IgD-negative memory B cell (primary cell): ENCODE results near the gene B3GALT5. TPM values are rescaled to one million over a fixed set of nuclear protein-coding genes. Genes with fewer than 3 reads are reported as not detected.
A peak's percentile ranks its signal among the peaks of the same experiment; 100 is the strongest.

Experiments used
- H3K27ac Mint-ChIP-seq, 3 donors: one replicate each; pipeline ENCODE4 v1.8.0; 2020 to 2022; ENCODE audit warnings: mild to moderate bottlenecking in 3 of 3, mixed read lengths in 3 of 3, moderate library complexity in 1 of 3
- H3K27me3 Mint-ChIP-seq: one replicate; pipeline ENCODE4 v1.8.0; 2021; ENCODE audit warnings: mixed read lengths
- H3K36me3 Mint-ChIP-seq: one replicate; pipeline ENCODE4 v1.8.0; 2020; ENCODE audit warnings: mild to moderate bottlenecking, mixed read lengths
- H3K4me1 Mint-ChIP-seq, 3 donors: one replicate each; pipeline ENCODE4 v1.8.0; 2020 to 2022; ENCODE audit warnings: mixed read lengths in 3 of 3, mild to moderate bottlenecking in 1 of 3
- H3K4me3 Mint-ChIP-seq, 4 donors: one replicate each; pipeline ENCODE4 v1.8.0; 2020 to 2022; ENCODE audit warnings: mild to moderate bottlenecking in 4 of 4, mixed read lengths in 4 of 4, moderate library complexity in 3 of 4
- H3K9me3 Mint-ChIP-seq, 3 donors: one replicate each; pipeline ENCODE4 v1.8.0; 2020 to 2021; ENCODE audit warnings: mixed read lengths in 3 of 3, mild to moderate bottlenecking in 1 of 3
- polyA plus RNA-seq: library from polyadenylated mRNA; unstranded; fragments of 300-500 nt; fragmentation: Illumina TruSeq; gene quantifications from one replicate; pipeline ENCODE4 v1.2.3, GENCODE V29; 2021

The B3GALT5 gene
- polyA plus RNA-seq, 1 donor from 2014 or later = not detected

DNA sequence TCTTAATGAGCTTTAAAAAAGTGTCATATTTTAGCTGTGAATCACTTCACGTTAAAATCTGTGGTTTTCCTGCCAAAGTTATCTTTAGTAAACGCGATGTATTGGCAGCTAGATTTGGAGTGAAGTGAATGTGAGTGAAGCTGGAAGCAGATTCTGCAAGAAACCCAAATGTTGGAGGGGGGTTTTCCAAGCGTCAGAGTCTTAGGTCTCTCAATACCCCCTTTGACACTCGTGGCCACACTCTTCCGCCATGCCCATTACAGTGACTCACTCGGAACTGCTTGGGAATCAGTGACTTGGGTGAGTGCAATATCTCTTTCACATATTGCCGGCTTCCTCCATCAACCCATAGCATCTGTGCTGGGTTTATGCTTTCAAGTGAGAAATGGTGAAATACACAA is 17.5 kb downstream of the B3GALT5 start:
- H3K4me3 Mint-ChIP-seq = no peak overlapping the region
- H3K36me3 Mint-ChIP-seq = peaks cover 4% of the 10 kb centered on the region
- H3K9me3 Mint-ChIP-seq = peaks cover 3 to 8% (median 4%) of the 10 kb centered on the region in 3 donors
- H3K27ac Mint-ChIP-seq = no peak overlapping the region
- H3K4me1 Mint-ChIP-seq = no peaks in the 10 kb centered on the region
- H3K27me3 Mint-ChIP-seq = no peaks in the 10 kb centered on the region

DNA sequence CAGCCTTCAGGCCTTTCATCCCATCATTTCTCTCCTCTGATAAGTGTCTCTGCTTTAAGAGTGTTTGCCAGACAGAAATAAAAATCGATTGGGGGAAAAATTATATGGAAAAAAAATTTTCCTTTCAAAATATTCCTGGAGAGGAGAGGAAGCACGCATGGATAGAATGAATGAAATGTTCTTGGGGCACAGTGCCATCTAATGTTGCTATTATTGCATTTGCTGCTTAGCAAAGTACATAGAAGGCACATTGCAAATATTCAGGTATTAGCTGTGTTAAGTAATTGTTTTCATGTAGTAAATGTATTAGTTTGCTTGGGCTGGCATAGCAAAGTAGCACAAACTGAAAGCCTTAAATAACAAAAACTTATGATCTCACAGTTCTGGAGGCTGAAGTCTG is 18.1 kb downstream of the B3GALT5 start:
- Mint-ChIP-seq H3K27ac (no peak overlapping the region), H3K4me3 (peak overlapping the region in 1 of 4 donors; percentile 29), H3K27me3 (no peaks in the 10 kb centered on the region), H3K36me3 (peaks cover 4% of the 10 kb centered on the region), H3K4me1 (no peaks in the 10 kb centered on the region), H3K9me3 (peaks cover 3 to 10% (median 6%) of the 10 kb centered on the region in 3 donors)

DNA sequence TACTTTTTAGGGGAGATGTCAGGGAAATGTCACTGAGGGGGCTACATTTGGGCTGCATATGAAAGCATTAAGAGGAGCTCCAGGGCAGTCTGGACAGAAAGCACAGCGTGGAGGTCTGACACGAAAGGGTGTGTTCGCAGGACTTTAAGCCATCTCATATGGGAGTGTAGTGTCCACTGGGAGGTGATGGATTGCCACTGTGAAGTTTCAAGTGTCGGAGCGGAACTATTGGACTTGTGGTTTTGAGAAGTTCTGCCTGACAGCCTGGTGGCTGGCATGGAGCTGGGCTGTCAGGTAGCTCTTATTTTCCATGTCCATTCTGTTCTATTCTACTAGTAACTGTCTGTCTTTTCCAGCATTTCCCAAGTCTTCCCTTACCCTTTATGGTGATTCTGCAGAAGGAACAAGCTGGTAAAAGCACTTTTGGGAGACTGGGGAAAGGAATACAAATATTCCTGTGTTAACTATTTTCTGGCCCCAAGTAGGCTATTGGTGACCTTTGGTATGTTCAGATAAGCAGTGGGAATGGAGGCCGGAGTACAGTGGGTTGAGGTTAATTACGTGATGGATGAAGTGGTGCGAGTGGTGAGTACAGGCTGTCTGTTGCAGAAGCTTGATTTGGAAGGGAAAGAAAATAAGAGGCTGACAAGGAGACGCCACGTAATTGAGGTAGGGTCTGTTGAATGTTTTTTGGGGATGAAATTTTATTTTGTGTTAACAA is 19.3 kb downstream of the B3GALT5 start:
- peaks cover 3 to 7% (median 7%) of the 10 kb centered on the region in 3 donors for H3K9me3 Mint-ChIP-seq
- no peaks in the 10 kb centered on the region for H3K4me1 Mint-ChIP-seq
- H3K36me3 Mint-ChIP-seq = peaks cover 4% of the 10 kb centered on the region
- no peak overlapping the region for H3K4me3 Mint-ChIP-seq
- H3K27ac Mint-ChIP-seq = no peak overlapping the region
- H3K27me3 Mint-ChIP-seq = no peaks in the 10 kb centered on the region

DNA sequence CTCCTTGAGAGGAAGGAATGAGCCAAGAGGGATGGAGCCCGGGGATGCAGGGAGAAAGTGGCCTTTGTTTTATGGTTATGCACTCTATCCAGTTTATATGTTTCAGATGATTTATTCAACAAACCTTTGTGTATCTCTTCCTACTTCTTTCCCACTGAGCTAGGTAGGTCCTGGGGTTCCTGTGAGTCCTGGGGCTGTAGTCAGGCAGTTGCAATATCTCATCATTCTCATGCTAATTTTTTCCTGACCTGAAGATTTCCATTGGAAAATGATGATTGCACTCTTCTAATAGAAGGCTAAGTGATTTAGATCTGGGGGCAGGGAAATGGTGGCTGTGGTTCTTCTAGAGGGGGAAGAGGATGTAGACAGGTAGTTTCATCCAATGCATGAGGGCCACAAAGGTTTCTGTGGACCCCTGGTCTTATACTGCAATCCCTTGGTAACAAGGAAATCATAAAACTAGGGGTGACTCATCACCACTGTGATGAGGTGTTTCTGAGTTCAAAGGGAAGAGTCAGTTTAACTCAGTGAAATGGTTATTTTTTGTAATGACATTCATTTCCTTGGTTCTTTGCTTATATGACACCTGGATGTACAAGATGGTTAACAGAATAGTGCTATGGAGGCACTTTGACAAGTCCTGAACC is 20.2 kb downstream of the B3GALT5 start:
- Mint-ChIP-seq H3K27ac (no peak overlapping the region), H3K36me3 (peaks cover 1% of the 10 kb centered on the region), H3K4me3 (no peak overlapping the region), H3K4me1 (no peaks in the 10 kb centered on the region), H3K27me3 (peaks cover 2% of the 10 kb centered on the region), H3K9me3 (peaks cover 3 to 7% (median 6%) of the 10 kb centered on the region in 3 donors)

DNA sequence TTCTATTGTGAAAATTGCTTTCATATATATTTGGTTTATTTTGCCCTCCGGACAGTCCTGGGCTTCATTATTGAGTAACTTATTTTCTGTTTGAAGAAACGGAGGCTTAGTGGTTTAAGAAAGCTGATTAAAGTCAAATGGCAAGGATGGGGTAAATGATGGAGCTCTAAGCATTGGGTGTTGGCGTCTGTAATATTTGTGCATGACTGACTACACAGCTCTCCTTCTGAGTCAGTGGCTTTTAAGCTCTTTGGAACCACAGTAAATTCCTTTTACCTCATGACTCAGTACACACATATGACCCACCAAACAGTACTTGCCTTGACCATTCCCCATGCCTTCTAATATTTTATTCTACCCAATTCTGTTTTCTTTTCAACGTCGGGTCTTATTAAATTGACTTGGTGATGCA is 21.0 kb downstream of the B3GALT5 start:
- H3K27ac Mint-ChIP-seq = peak overlapping the region in 1 of 3 donors; percentile 14
- no peak overlapping the region for H3K4me3 Mint-ChIP-seq
- no peaks in the 10 kb centered on the region for H3K4me1 Mint-ChIP-seq
- peaks cover 5% of the 10 kb centered on the region for H3K27me3 Mint-ChIP-seq
- peaks cover 1% of the 10 kb centered on the region for H3K36me3 Mint-ChIP-seq
- H3K9me3 Mint-ChIP-seq = peaks cover 3 to 7% (median 7%) of the 10 kb centered on the region in 3 donors

DNA sequence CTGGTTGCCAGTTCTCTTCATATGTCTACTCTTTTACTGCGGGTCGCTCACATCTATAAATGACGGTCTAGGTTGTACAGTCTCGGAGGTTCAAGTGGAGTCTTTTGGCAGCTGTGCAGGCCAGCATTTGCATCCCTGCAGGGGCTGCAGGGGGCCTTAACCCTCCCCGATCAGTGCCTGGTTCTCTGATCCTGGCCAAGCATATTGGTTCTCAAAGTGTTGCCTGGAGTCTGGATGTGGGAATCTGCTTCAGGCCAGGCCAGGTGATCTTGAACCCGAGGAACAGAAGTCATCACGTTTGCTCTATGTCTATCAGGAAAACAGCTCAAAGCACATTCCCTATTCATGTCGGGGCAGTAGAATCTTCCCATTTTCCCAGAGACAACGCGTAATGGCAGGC is 21.8 kb downstream of the B3GALT5 start:
- Mint-ChIP-seq H3K9me3 (peaks cover 3 to 9% (median 7%) of the 10 kb centered on the region in 3 donors), H3K4me3 (no peak overlapping the region), H3K27me3 (peaks cover 5% of the 10 kb centered on the region), H3K27ac (no peak overlapping the region), H3K4me1 (no peaks in the 10 kb centered on the region), H3K36me3 (peaks cover 1% of the 10 kb centered on the region)

DNA sequence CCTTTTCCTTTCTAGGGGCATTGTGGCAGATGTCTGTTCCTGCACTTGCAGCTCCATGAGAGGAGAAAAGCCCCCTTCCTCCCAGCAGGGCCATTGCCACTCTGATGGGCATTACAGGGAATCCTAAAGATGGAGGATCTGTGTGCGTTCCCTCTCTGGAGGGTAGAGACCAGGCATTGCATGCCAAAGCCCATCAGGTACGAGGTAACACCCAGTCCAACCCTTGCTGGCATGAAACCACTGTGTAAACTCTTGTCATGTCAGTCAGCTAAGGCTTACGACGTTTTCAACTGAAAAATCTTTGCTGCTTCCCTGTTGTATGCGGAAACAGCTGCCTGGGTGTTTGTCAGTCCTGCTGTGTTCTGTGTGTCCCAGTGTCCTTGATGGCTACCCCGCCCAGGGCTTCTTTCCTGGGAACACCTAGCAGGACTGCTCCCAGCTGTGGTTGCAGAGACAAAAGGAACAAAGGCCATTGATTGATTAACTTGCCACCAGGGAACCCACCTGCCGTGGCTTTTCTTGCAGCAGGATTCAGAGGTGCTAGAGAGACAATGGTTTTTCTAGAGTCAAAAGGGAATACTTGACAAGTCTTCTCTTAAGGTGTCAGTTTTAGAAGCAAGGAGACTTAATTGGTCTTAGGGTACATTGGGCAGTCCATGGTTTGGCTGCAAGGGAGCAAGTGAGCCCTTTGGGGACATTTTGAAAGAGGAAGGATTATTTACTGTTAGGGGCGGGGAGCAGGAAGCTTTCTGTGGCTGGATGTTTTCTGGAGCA is 24.6 kb downstream of the B3GALT5 start:
- Mint-ChIP-seq H3K36me3 (peaks cover 1% of the 10 kb centered on the region), H3K27ac (no peak overlapping the region), H3K9me3 (peaks cover 0 to 9% (median 7%) of the 10 kb centered on the region in 3 donors), H3K27me3 (peaks cover 5% of the 10 kb centered on the region), H3K4me1 (no peaks in the 10 kb centered on the region), H3K4me3 (no peak overlapping the region)

DNA sequence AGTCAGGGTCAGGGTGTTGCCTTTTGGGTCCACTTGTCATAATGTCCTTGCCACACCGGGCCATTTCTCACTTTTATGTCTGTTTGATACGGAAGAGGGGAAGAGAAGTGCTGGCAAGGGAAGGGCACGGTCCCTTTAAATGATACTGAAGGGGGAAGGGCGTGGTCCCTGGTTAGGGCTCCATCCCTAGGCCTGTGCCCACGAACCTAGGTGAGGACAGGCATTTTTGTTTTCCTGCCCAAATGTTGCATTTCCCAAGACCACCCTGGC is 25.2 kb downstream of the B3GALT5 start:
- Mint-ChIP-seq H3K9me3 (peaks cover 0 to 9% (median 7%) of the 10 kb centered on the region in 3 donors), H3K4me3 (no peak overlapping the region), H3K4me1 (no peaks in the 10 kb centered on the region), H3K36me3 (no peaks in the 10 kb centered on the region), H3K27me3 (peaks cover 5% of the 10 kb centered on the region), H3K27ac (no peak overlapping the region)

DNA sequence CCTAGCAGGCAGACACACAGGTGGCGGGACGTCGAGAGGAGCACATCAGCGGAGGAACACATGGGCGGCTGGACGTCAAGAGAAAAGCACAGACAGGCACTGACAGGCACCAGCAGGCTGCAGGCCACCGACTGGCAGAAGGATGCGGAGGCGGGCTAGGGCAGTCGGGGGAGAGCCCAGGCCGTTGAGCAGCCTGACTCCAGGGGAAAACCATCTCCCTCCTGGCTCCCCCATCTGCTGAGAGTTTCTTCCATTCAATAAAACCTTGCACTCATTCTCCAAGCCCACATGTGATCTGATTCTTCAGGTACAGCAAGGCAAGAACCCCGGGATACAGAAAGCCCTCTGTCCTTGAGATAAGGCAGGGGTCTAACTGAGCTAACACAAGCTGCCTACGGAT is 25.5 kb downstream of the B3GALT5 start:
- H3K27ac Mint-ChIP-seq = no peak overlapping the region
- H3K9me3 Mint-ChIP-seq = peaks cover 0 to 9% (median 3%) of the 10 kb centered on the region in 3 donors
- no peak overlapping the region for H3K4me3 Mint-ChIP-seq
- peaks cover 5% of the 10 kb centered on the region for H3K27me3 Mint-ChIP-seq
- no peaks in the 10 kb centered on the region for H3K4me1 Mint-ChIP-seq
- H3K36me3 Mint-ChIP-seq = no peaks in the 10 kb centered on the region

DNA sequence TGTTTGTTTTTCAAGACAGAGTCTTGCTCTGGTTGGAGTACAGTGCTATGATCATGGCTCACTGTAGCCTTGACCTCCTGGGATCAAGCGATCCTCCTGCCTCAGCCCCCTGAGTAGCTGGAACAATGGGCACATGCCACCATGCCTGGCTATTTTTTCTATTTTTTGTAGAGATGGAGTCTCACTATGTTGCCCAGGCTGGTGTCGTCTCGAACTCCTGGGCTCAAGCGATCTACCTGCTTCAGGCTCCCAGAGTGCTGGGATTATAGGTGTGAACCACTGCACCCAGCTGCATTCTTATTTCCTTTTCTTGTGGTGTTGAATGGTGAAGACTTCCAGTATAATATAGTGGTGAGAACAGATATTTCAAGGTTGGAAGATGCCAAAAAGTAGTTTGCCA is 28.0 kb downstream of the B3GALT5 start:
- H3K27ac Mint-ChIP-seq = no peak overlapping the region
- no peaks in the 10 kb centered on the region for H3K36me3 Mint-ChIP-seq
- peaks cover 5% of the 10 kb centered on the region for H3K27me3 Mint-ChIP-seq
- no peaks in the 10 kb centered on the region for H3K4me1 Mint-ChIP-seq
- no peak overlapping the region for H3K4me3 Mint-ChIP-seq
- peaks cover 1 to 6% (median 2%) of the 10 kb centered on the region in 3 donors for H3K9me3 Mint-ChIP-seq

DNA sequence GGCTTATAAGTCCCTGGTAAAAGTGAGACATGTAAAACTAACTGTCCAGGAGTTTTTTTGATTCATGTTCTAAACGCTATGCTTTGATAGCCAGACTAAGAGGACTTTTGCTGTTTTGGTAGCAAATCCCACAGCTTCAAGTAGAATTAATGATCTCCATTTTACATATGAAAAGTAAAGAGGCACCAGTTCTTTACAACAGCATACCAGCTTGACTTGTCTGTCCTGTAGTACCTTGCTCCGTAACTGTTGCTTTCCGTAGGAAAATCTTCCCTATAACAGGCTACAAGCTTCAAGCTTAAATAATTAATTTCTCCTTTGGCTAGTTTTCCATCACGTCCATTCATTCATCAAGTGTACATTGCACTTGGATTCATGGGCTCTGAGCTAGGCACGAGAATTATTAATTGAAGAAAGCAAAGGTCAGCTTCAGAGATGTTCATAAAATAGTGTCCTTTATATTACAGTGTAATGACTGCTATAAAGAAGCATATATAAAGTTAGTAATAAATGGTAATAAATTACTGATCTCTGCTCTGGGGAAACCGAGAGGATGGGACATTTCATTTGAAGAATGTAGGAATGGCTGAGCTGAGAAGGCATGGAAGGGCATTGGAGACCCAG is 29.2 kb downstream of the B3GALT5 start:
- Mint-ChIP-seq H3K27ac (no peak overlapping the region), H3K9me3 (peaks cover 0 to 6% (median 4%) of the 10 kb centered on the region in 3 donors), H3K4me1 (no peaks in the 10 kb centered on the region), H3K4me3 (no peak overlapping the region), H3K27me3 (peaks cover 5% of the 10 kb centered on the region), H3K36me3 (no peaks in the 10 kb centered on the region)

DNA sequence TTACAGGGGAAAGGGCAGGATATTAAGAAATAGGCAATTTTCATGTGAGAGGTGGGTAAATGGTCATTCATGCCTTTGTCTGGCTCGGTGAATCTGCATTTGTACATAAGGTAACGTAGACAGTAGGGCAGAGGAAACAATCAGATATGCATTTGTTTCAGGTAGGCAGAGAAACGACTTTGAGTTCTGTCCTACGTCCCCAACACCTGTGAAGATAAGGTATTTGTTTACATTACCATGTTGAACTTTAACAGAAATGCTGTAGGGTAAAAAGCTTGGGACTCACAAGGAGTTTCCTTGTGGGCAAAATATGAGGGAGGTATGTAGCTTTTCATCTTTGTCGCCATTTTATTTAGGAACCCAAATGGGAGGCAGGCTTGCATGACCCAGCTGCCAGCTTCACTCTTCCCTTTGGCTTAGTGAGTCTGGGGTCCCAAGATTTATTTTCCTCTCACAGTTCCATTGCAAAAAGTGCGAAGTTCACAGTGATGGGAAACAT is 31.4 kb downstream of the B3GALT5 start:
- no peak overlapping the region for H3K4me3 Mint-ChIP-seq
- no peaks in the 10 kb centered on the region for H3K4me1 Mint-ChIP-seq
- H3K27me3 Mint-ChIP-seq = no peaks in the 10 kb centered on the region
- H3K9me3 Mint-ChIP-seq = peaks cover 0 to 12% (median 4%) of the 10 kb centered on the region in 3 donors
- H3K27ac Mint-ChIP-seq = no peak overlapping the region
- H3K36me3 Mint-ChIP-seq = no peaks in the 10 kb centered on the region

DNA sequence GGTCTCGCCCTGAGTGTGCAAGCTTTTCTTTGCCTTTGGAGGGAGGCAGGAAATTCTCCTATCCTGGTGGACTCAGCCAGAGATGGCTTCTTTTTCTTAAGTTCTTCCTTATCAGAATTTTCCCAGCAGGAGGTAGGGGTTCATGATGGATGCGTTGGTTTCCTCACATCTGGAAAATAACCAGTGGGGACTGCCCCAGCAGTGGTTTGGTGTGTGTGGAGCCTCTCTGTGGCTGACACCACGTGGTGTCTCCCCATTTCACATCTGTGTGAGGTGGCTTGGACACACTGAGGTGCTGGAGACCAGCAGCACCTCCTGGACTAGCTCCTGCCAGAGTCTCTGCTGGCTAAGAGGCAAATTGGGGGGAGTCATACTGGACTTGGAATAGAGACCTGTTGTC is 32.6 kb downstream of the B3GALT5 start:
- Mint-ChIP-seq H3K9me3 (peaks cover 0 to 12% (median 4%) of the 10 kb centered on the region in 3 donors), H3K27ac (no peak overlapping the region), H3K4me3 (no peak overlapping the region), H3K4me1 (no peaks in the 10 kb centered on the region), H3K36me3 (no peaks in the 10 kb centered on the region), H3K27me3 (no peaks in the 10 kb centered on the region)

DNA sequence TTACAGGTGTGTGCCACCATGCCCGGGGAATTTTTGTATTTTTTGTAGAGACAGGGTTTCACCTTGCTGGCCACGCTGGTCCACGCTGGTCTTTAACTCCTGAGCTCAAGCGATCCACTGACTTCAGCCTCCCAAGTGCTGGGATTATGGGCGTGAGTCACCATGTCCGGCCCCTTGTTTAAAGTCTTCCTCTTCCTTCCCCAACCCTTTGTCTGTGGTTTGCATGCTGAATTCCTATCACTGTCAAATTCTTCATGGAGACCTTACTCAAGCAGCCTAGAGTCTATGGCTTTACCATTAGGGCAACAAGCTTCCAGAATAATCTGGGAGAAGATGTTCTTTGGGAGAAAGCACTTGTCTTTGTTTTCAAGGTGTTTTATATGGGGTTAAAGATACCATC is 34.7 kb downstream of the B3GALT5 start:
- H3K4me3 Mint-ChIP-seq = no peak overlapping the region
- no peaks in the 10 kb centered on the region for H3K4me1 Mint-ChIP-seq
- no peaks in the 10 kb centered on the region for H3K27me3 Mint-ChIP-seq
- peaks cover under 1 to 12% (median 4%) of the 10 kb centered on the region in 3 donors for H3K9me3 Mint-ChIP-seq
- no peak overlapping the region for H3K27ac Mint-ChIP-seq
- no peaks in the 10 kb centered on the region for H3K36me3 Mint-ChIP-seq

DNA sequence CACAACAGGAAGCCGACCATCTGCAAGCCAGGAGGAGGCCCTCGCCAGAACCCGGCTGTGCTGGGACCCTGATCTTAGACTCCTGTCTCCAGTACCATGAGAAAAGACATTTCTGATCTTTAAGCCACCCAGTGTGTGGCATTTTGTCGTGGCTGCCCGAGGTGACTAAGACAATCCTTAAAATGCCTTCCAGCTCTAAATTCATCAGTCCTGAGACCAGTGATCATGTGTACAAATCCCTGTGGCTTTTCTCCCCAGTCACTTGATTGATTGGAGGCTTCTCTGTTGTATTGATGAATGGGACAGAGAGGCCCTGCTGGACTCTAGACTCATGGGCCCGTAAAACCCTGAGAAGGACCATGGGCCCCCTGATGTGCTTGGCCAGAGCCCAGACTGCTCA is 36.1 kb downstream of the B3GALT5 start:
- peaks cover 4 to 18% (median 12%) of the 10 kb centered on the region in 3 donors for H3K9me3 Mint-ChIP-seq
- H3K27ac Mint-ChIP-seq = no peak overlapping the region
- no peaks in the 10 kb centered on the region for H3K36me3 Mint-ChIP-seq
- no peaks in the 10 kb centered on the region for H3K4me1 Mint-ChIP-seq
- no peaks in the 10 kb centered on the region for H3K27me3 Mint-ChIP-seq
- H3K4me3 Mint-ChIP-seq = no peak overlapping the region
